ENCODE data around the gene JCHAIN. TPM values are rescaled to one million over a fixed set of nuclear protein-coding genes. Genes with fewer than 3 reads are reported as not detected.

The JCHAIN gene
- polyA plus RNA-seq, 2 of the 4 experiments (the other 2 are of a cell fraction): 0.17 to 0.22 TPM

GRCh38 chr4:70687821-70688794 lies 21.8 kb upstream of the JCHAIN start, which contains the start of gene UTP3:
Gene UTP3, plus strand, starts transcription at chr4:70688532. Its CDS starts 146 bp downstream, at chr4:70688678.
- H3K4me1 ChIP-seq: peaks cover 21% of the 10 kb centered on the region
- no peaks in the 10 kb centered on the region for H3K9me3 ChIP-seq
- peak within 1 kb of the TSS; percentile 70 for H3K4me3 ChIP-seq
- DNase-seq (ENCODE audit: low read depth in 1 of 2, low spot score in 1 of 2): peak; percentile 75 to 97
- under 1% methylated on average over 51 of the region's 70 CpGs for WGBS (ENCODE audit: missing lambda C conversion rate)
- ChIA-PET CTCF (interaction anchor here (0.6 to 1.8 kb wide), 9 partner anchors 9 to 36 kb away, joined by 3 to 10 read pairs (median 4); partner anchors contain the start of gene JCHAIN), POLR2A (interaction anchor here (0.9 to 2.2 kb wide), 2 partner anchors 10 to 16 kb away, joined by 4 to 12 read pairs; no protein-coding TSS in a partner anchor)
- peak within 1 kb of the TSS; percentile 87 to 96 for H3K27ac ChIP-seq
- H3K4me2 ChIP-seq: peak within 1 kb of the TSS; percentile 87
- FAIRE-seq: peak; percentile 7
- peak; percentile 97 for ATAC-seq
- TF ChIP-seq ZFP36 (IDR thresholded peaks at IDR 0.05; ENCODE audit: borderline replicate concordance, partially characterized antibody) (no peak), TP53 (CRISPR knock-in tag; IDR thresholded peaks at IDR 0.05) (no peak), MAX (IDR thresholded peaks at IDR 0.05) (peak; percentile 94), EP300 (IDR thresholded peaks at IDR 0.05) (no peak), CHD2 (IDR thresholded peaks at IDR 0.05; ENCODE audit: low read length, partially characterized antibody) (no peak), SREBF2 (IDR thresholded peaks at IDR 0.05) (no peak), POLR2AphosphoS2 (conservative IDR thresholded peaks at IDR 0.05; ENCODE audit: low read length) (no peak), HES2 (IDR thresholded peaks at IDR 0.05) (no peak), RCOR1 (IDR thresholded peaks at IDR 0.05; ENCODE audit: low read depth, low read length) (no peak), CTCF (IDR thresholded peaks at IDR 0.05) (peak; percentile 89), ZNF302 (CRISPR knock-in tag; IDR thresholded peaks at IDR 0.05) (no peak), REST (IDR thresholded peaks at IDR 0.05) (no peak), HOXA7 (CRISPR knock-in tag; IDR thresholded peaks at IDR 0.05) (no peak), RFX5 (IDR thresholded peaks at IDR 0.05) (0 out of 2 replicates have a peak, but pooled peaks have one; percentile 17), EHMT2 (IDR thresholded peaks at IDR 0.05; ENCODE audit: low read depth) (no peak), KDM5A (IDR thresholded peaks at IDR 0.05) (peak; percentile 59; the same call in 1 of the 2 replicates), NFE2L2 (conservative IDR thresholded peaks at IDR 0.05; ENCODE audit: low read length) (no peak), JUN (IDR thresholded peaks at IDR 0.05) (peak; percentile 64 to 85; a peak in 4 of 5 replicates), POLR2A (IDR thresholded peaks at IDR 0.05; ENCODE audit: low read length) (peak; percentile 63), SMC3 (IDR thresholded peaks at IDR 0.05) (peak; percentile 80), E2F6 (IDR thresholded peaks at IDR 0.05; ENCODE audit: borderline replicate concordance, low read depth) (0 out of 2 replicates have a peak, but pooled peaks have one; percentile 12), KDM1A (IDR thresholded peaks at IDR 0.05; ENCODE audit: low read depth) (no peak), TFCP2L1 (CRISPR knock-in tag; IDR thresholded peaks at IDR 0.05) (no peak), JUNB (IDR thresholded peaks at IDR 0.05) (no peak), CHD4 (IDR thresholded peaks at IDR 0.05; ENCODE audit: borderline replicate concordance) (no peak), MAZ (IDR thresholded peaks at IDR 0.05; ENCODE audit: borderline replicate concordance, low read depth, low read length) (peak; percentile 31; the same call in 1 of the 2 replicates), FOXS1 (CRISPR knock-in tag; IDR thresholded peaks at IDR 0.05) (no peak), ESRRA (IDR thresholded peaks at IDR 0.05; ENCODE audit: borderline replicate concordance, low read length) (no peak), CBX2 (IDR thresholded peaks at IDR 0.05; ENCODE audit: borderline replicate concordance, low read depth) (no peak), RAD21 (conservative IDR thresholded peaks at IDR 0.05 in 1 of 2, IDR thresholded peaks at IDR 0.05 in 1 of 2) (peak; percentile 45 to 77), PBX3 (IDR thresholded peaks at IDR 0.05) (no peak)

All from A549 (cell line).